Left lung (tissue), 10 donors: Measurements from ENCODE around the gene NCCRP1. TPM values are rescaled to one million over a fixed set of nuclear protein-coding genes. Genes with fewer than 3 reads are reported as not detected.

ENCODE experiments used
- ATAC-seq: fragments of 200-7000 bp; cut with Tn5 transposase; one replicate; pipeline ENCODE4 v1.9.1; 2020; ENCODE audit warnings: moderate library complexity
- DNase-seq, 4 donors: peaks; one replicate each; pipeline ENCODE4 v3.0.0-alpha.2; 2013 to 2020
- H3K27ac ChIP-seq, 2 donors: fragments of 200-600 bp; sonication (generic) in 1 of 2; one replicate each; pipeline versions ENCODE4 v1.5.0 to v1.8.0; 2020 to 2021
- H3K27me3 ChIP-seq, 2 donors: fragments of 200-600 bp; sonication (generic) in 1 of 2; one replicate each; pipeline versions ENCODE4 v1.5.0 to v1.8.0; 2020 to 2021
- H3K36me3 ChIP-seq, 2 donors: fragments of 200-600 bp; sonication (generic) in 1 of 2; one replicate each; pipeline versions ENCODE4 v1.5.0 to v1.8.0; 2020 to 2021
- H3K4me1 ChIP-seq, 2 donors: fragments of 200-600 bp; one replicate each; pipeline ENCODE4 v1.8.0; 2021
- H3K4me3 ChIP-seq, 2 donors: fragments of 200-600 bp; sonication (generic) in 1 of 2; one replicate each; pipeline versions ENCODE4 v1.5.0 to v1.8.0; 2020 to 2021; ENCODE audit warnings: mild to moderate bottlenecking in 1 of 2
- H3K9me3 ChIP-seq, 2 donors: fragments of 200-600 bp; sonication (generic) in 1 of 2; one replicate each; pipeline versions ENCODE4 v1.5.0 to v1.8.0; 2020 to 2021
- intact Hi-C, 2 donors: fragments of 100-400 bp; cut with DNase I; formaldehyde crosslinking; loops; one replicate each; pipeline versions ENCODE4 v1.11.2 to v1.14.2; 2022
- polyA plus RNA-seq, 6 donors: library from polyadenylated mRNA; unstranded; fragments of 120-200 nt; gene quantifications; one replicate each; pipeline ENCODE4 v1.2.1, GENCODE V29; 2013; ENCODE audit not compliant: insufficient read length in 6 of 6
- total RNA-seq, 2 donors: library from RNA; stranded (reverse); fragmentation: NEBNext Ultra II Directional; extraction: Animal tissue kit (Norgen Biotek cat#: 25700); gene quantifications; one replicate each; pipeline ENCODE4 v1.2.1, GENCODE V29; 2021
- TF ChIP-seq, protein P1 (sequence below), 2 donors: fragments of 200-600 bp; sonication (generic) in 1 of 2; IDR thresholded peaks; one replicate each; pipeline versions ENCODE4 v1.5.0 to v1.8.0; 2021; ENCODE audit warnings: antibody characterized with exemption in 2 of 2
- donor health status: DM: no; HTN: yes; CAD: no.
- donor health status: DM: no; HTN: no; CAD: no.

The NCCRP1 gene
- total and polyA plus RNA-seq, 8 donors: 0.17 to 0.30 (median 0.22) TPM; not detected in 2

DNA sequence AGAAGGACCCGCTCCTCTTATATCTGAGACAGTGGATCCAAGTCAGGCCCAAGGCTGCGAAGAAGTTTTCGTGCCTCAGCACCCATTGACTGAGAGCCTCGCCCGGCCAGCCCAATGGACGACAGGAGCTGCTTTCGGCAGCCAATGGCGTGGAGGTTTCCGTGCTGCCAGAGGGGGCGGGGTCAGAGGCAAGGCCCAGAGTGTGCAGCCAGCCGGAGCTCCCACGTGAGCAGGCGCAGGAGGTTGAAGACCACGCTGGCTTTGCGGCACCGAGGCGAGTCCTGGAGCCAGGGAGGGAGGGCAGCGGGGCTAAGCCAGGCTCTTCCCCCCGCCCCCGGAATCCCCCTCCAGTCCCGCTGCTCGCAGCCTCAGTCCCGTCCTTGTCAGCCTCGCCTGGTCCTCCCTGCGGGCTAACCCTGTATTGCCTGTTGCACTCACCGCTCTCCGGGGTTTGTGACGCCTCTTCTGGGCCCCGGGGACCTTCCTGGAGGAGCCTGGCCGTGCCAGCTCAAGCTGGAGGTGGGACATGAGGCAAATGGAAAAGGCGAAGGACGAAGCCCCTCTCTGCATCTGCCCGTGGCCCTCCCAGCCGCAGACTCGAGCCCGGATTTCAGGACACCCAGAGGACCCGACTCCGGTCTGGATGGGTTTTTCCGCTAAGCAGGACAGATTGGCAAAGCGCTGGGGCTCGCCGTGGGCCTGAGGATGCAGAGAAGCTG, 50.3 kb downstream of the NCCRP1 start:
- ATAC-seq (peak; percentile 65), DNase-seq (peak in 1 of 4 donors; percentile 81)
- Histone ChIP-seq H3K4me1 (peaks cover 0 to 4% of the 10 kb centered on the region in 2 donors), H3K4me3 (no peak overlapping the region), H3K27me3 (peaks cover 22 to 64% of the 10 kb centered on the region in 2 donors), H3K36me3 (no peaks in the 10 kb centered on the region), H3K27ac (no peak overlapping the region), H3K9me3 (no peaks in the 10 kb centered on the region)
- intact Hi-C loops: no loop called here
- TF ChIP-seq, protein P1, sequence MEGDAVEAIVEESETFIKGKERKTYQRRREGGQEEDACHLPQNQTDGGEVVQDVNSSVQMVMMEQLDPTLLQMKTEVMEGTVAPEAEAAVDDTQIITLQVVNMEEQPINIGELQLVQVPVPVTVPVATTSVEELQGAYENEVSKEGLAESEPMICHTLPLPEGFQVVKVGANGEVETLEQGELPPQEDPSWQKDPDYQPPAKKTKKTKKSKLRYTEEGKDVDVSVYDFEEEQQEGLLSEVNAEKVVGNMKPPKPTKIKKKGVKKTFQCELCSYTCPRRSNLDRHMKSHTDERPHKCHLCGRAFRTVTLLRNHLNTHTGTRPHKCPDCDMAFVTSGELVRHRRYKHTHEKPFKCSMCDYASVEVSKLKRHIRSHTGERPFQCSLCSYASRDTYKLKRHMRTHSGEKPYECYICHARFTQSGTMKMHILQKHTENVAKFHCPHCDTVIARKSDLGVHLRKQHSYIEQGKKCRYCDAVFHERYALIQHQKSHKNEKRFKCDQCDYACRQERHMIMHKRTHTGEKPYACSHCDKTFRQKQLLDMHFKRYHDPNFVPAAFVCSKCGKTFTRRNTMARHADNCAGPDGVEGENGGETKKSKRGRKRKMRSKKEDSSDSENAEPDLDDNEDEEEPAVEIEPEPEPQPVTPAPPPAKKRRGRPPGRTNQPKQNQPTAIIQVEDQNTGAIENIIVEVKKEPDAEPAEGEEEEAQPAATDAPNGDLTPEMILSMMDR (IDR thresholded peaks at IDR 0.05): no peak

DNA sequence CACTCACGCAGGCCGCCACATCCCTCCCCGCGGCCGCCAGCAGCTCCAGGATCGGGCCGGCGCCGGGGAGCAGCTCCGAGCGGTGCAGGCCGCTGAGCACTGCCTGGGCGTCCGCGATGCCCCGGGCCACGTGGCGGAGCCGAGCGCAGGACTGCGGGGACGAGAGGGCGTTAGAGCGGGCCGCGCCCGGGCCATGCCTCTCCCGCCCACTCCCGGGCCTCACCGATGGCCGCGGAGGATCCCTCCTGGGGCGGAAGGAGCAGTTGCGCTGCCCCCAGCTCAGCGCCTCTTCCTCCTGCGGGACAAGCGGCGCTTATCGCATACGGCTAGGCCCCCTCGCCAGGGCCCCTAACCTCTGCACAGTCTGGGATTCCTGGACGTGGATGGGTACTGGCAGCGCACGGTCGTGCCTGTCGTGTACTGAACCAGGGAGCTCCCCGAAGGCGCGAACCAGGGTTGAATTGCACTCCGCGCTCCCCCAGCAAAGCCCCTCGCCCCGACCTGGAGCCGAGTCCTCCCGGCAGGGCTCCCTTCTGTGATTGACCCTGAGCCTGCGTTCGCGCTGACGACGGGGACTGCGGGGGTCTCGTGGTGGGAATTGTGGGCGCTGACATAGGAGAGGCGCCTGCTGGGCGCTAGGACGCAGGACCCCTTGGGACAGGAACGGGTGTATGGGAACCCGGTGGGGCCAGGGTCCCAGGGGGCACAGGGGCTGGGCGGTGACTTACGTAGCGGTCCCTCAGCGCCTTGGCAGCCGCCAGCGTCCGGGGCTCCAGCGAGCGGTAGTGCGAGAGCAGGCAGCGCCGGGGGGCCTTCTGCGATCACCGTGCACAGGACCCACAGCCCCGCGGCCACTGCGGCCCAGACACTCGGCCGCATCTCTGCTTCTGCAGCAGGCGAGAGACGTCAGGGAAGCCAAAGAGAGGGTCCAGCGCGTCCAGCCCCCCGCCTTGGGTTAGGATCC, 51.2 kb downstream of the NCCRP1 start:
- ATAC-seq: peak; percentile 77
- Histone ChIP-seq H3K27ac (no peak overlapping the region), H3K36me3 (no peaks in the 10 kb centered on the region), H3K27me3 (peaks cover 22 to 61% of the 10 kb centered on the region in 2 donors), H3K9me3 (no peaks in the 10 kb centered on the region), H3K4me3 (no peak overlapping the region), H3K4me1 (peaks cover 0 to 4% of the 10 kb centered on the region in 2 donors)
- TF ChIP-seq, protein P1 (IDR thresholded peaks at IDR 0.05): no peak
- peak in 1 of 4 donors; percentile 76 for DNase-seq
- intact Hi-C loops: no loop called here

DNA sequence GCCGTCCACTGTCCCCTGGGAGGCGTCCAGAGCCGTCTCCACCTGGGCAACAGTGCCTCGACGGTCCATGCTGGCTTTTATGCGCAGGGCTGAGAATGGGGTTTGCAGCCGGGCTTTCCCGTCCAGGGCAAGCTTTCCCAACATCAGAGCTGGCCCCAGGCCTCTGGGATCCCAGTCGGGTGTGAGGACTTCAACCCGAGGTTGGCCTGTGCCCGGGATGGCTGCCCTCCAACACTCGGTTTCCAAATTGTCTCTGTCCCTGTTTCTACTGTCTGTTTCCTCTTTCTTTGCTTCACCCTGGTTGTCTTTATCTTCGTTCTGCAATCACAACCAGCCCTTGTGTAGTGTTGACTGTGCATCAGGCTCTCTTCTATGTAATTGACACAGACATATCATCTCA, 52.0 kb downstream of the NCCRP1 start, which contains the start of gene IFNL4:
TSS of gene IFNL4 (minus strand) at position 51 of the 400 bp plus-strand sequence.
- H3K36me3 ChIP-seq: no peaks in the 10 kb centered on the region
- intact Hi-C loops: no loop called here
- ATAC-seq: no peak
- peaks cover 0 to 4% of the 10 kb centered on the region in 2 donors for H3K4me1 ChIP-seq
- no peak for DNase-seq
- TF ChIP-seq, protein P1 (IDR thresholded peaks at IDR 0.05): no peak
- peaks cover 22 to 53% of the 10 kb centered on the region in 2 donors for H3K27me3 ChIP-seq
- no peak within 1 kb of the TSS for H3K4me3 ChIP-seq
- H3K9me3 ChIP-seq: no peaks in the 10 kb centered on the region
- no peak within 1 kb of the TSS for H3K27ac ChIP-seq

DNA sequence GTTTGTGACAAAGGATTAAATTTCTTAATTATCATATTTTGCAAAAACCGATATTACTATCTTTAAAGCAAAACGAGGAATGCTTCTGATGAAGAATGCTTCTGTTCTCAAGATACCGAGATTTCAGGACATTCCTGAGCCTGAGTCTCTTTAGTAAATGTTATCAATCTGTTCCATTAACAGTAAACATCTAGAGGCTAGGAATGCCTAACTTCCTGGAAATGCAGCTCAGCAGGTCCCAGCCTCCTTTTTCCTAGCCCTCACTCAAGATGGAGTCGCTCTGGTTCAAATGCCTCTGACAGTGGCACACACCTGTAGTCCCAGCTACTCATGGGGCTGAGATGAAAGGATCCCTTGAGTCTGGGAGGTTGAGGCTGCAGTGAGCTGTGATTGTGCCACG, 54.3 kb downstream of the NCCRP1 start:
- no peak for DNase-seq
- Histone ChIP-seq H3K36me3 (no peaks in the 10 kb centered on the region), H3K27me3 (peaks cover 22 to 53% of the 10 kb centered on the region in 2 donors), H3K9me3 (no peaks in the 10 kb centered on the region), H3K27ac (no peak overlapping the region), H3K4me3 (no peak overlapping the region), H3K4me1 (peaks cover 0 to 4% of the 10 kb centered on the region in 2 donors)
- no peak for ATAC-seq
- TF ChIP-seq, protein P1 (IDR thresholded peaks at IDR 0.05): no peak
- intact Hi-C loops: no loop called here

Other genes starting within 250 kb of the NCCRP1 start
- 10 to 100 TPM in 1 of 2 donors, 1 to 10 TPM in 1; 7.1 to 10.4 TPM for gene FBXO17, start 221.2 kb upstream of the NCCRP1 start, total RNA-seq
- gene FBXO17, start 221.2 kb upstream of the NCCRP1 start, polyA plus RNA-seq: 10 to 100 TPM; 40.0 to 50.3 (median 44.8) TPM
- 10 to 100 TPM; 11.4 to 11.9 TPM for gene FBXO27, start 164.4 kb upstream of the NCCRP1 start, total RNA-seq
- gene FBXO27, start 164.4 kb upstream of the NCCRP1 start, polyA plus RNA-seq: 1 to 10 TPM; 3.3 to 4.7 (median 3.7) TPM
- gene ACP7, start 112.6 kb upstream of the NCCRP1 start, total RNA-seq: not detected
- gene ACP7, start 112.6 kb upstream of the NCCRP1 start, polyA plus RNA-seq: under 1 TPM; 0.13 to 0.23 (median 0.18) TPM
- gene PAK4, start 71.2 kb upstream of the NCCRP1 start, total RNA-seq: 10 to 100 TPM; 43.9 to 46.0 TPM
- gene PAK4, start 71.2 kb upstream of the NCCRP1 start, polyA plus RNA-seq: 10 to 100 TPM; 40.9 to 62.3 (median 54.3) TPM
- gene SYCN, start 7.3 kb downstream of the NCCRP1 start, total RNA-seq: not detected
- not detected for gene SYCN, start 7.3 kb downstream of the NCCRP1 start, polyA plus RNA-seq
- gene IFNL3, start 48.0 kb downstream of the NCCRP1 start, total RNA-seq: not detected
- not detected for gene IFNL3, start 48.0 kb downstream of the NCCRP1 start, polyA plus RNA-seq
- gene IFNL4, start 51.9 kb downstream of the NCCRP1 start, total RNA-seq: not detected
- gene IFNL4, start 51.9 kb downstream of the NCCRP1 start, polyA plus RNA-seq: not detected
- not detected for gene IFNL2, start 71.4 kb downstream of the NCCRP1 start, total RNA-seq
- not detected for gene IFNL2, start 71.4 kb downstream of the NCCRP1 start, polyA plus RNA-seq
- gene IFNL1, start 99.4 kb downstream of the NCCRP1 start, total RNA-seq: not detected
- not detected for gene IFNL1, start 99.4 kb downstream of the NCCRP1 start, polyA plus RNA-seq
- 1 to 10 TPM; 1.0 to 2.3 TPM for gene LRFN1, start 123.9 kb downstream of the NCCRP1 start, total RNA-seq
- 1 to 10 TPM; 1.2 to 2.9 (median 1.9) TPM for gene LRFN1, start 123.9 kb downstream of the NCCRP1 start, polyA plus RNA-seq
- gene GMFG, start 139.1 kb downstream of the NCCRP1 start, total RNA-seq: 100 to 1,000 TPM in 1 of 2 donors, 10 to 100 TPM in 1; 53.8 to 136 TPM
- 10 to 100 TPM; 46.1 to 59.4 (median 51.6) TPM for gene GMFG, start 139.1 kb downstream of the NCCRP1 start, polyA plus RNA-seq
- 10 to 100 TPM; 74.1 to 77.0 TPM for gene SAMD4B, start 145.5 kb downstream of the NCCRP1 start, total RNA-seq
- 100 to 1,000 TPM in 5 of 6 donors, 10 to 100 TPM in 1; 92.2 to 127 (median 111) TPM for gene SAMD4B, start 145.5 kb downstream of the NCCRP1 start, polyA plus RNA-seq
- gene PAF1, start 194.1 kb downstream of the NCCRP1 start, total RNA-seq: 10 to 100 TPM; 31.0 to 36.1 TPM
- 10 to 100 TPM; 57.5 to 70.4 (median 67.0) TPM for gene PAF1, start 194.1 kb downstream of the NCCRP1 start, polyA plus RNA-seq
- 10 to 100 TPM; 29.7 to 32.7 TPM for gene MED29, start 194.4 kb downstream of the NCCRP1 start, total RNA-seq
- gene MED29, start 194.4 kb downstream of the NCCRP1 start, polyA plus RNA-seq: 10 to 100 TPM; 28.7 to 43.4 (median 34.3) TPM
- 100 to 1,000 TPM; 165 to 172 TPM for gene ZFP36, start 209.9 kb downstream of the NCCRP1 start, total RNA-seq
- gene ZFP36, start 209.9 kb downstream of the NCCRP1 start, polyA plus RNA-seq: 100 to 1,000 TPM in 2 of 6 donors, 10 to 100 TPM in 4; 25.4 to 295 (median 91.4) TPM
- 10 to 100 TPM; 39.5 to 50.8 TPM for gene PLEKHG2, start 215.7 kb downstream of the NCCRP1 start, total RNA-seq
- 100 to 1,000 TPM in 3 of 6 donors, 10 to 100 TPM in 3; 80.0 to 118 (median 96.4) TPM for gene PLEKHG2, start 215.7 kb downstream of the NCCRP1 start, polyA plus RNA-seq
- 1,000 to 10,000 TPM; 1,507 to 1,549 TPM for gene RPS16, start 239.0 kb downstream of the NCCRP1 start, total RNA-seq
- gene RPS16, start 239.0 kb downstream of the NCCRP1 start, polyA plus RNA-seq: 1,000 to 10,000 TPM; 1,386 to 1,755 (median 1,492) TPM
- 100 to 1,000 TPM in 1 of 2 donors, 10 to 100 TPM in 1; 93.6 to 102 TPM for gene SUPT5H, start 248.6 kb downstream of the NCCRP1 start, total RNA-seq
- gene SUPT5H, start 248.6 kb downstream of the NCCRP1 start, polyA plus RNA-seq: 100 to 1,000 TPM; 118 to 152 (median 140) TPM